ENCODE data around the gene SNAI3.

The SNAI3 gene

DNA sequence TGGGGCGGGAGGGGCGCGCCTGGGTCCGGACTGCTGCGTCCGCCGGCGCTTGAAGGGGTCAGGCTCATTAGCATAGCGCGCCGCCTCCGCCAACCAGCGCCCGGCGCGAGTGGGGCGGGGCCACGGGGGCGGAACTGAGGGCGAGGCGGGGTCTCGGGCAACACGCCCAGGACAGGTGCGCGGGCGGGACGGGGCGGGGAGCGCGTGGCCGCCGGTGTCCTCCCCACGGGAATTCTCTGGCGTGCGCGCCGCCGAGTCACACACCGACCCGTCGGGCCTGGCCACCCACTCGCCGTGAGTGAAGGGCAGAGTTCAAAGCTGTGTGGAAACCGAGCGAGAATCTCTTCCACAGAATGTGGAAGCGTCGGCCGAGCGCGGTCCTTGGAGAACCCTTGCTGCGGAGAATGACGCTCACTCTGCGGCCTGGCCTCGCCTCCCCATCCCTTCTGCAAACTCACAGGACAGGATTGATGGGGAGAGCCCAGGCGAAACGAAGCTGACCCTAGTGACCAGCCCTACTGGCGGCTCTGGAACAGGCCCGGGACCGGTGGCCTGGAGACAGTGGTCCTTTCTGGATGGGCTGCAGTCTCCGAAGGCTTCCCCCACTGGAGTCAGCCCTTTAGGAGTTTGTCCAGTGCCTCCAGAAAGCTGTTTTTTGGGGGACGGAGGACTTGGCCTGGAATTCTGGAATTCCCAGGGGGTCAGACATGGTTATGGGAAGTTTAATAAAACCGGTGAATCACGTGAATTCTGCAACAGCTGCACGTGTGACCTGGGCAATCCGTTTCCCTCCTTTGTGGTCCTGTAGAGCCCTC, at the start of gene SNAI3:
Gene SNAI3 (minus strand): TSS at position 69 of the 815 bp plus-strand sequence. CDS start 101 bp downstream, outside the sequence.
- peak; percentile 43 for DNase-seq

DNA sequence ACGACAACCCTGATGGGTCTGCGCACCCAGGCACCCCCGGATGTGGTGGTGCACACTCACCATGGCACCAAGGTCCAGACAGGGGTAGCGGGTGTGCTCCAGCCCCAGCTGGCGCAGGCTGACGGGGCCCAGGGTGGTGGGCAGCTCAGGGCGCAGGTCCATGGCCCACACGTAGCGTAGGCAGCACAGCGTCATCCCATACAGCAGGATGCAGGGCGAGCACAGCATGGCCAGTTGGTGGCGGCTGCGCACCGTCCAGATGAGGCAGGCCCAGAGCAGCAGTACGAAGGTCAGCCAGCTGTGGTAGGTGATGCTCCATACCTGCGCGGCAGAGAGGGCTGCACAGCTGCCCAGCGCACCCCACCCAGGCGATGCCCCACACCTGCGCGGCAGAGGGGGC, 49.8 kb upstream of the SNAI3 start:
- DNase-seq, result no peak

DNA sequence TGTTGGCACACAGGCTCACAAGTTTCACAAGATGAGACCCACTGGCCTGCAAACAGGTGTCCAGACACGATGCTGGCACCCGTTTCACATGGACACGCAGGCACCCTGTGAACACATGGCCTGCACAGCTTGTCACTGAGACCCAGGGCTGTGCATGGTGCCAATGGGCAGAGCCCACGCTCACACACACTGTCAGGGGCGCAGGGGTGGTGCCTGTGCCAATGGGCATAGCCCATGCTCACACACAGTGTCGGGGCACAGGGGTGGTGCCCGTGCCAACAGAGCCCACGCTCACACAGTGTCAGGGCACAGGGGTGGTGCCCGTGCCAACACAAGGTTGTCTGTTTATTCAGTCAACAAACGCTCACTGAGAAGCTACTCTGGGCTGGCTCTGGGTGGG, 49.3 kb upstream of the SNAI3 start:
- no peak for DNase-seq

DNA sequence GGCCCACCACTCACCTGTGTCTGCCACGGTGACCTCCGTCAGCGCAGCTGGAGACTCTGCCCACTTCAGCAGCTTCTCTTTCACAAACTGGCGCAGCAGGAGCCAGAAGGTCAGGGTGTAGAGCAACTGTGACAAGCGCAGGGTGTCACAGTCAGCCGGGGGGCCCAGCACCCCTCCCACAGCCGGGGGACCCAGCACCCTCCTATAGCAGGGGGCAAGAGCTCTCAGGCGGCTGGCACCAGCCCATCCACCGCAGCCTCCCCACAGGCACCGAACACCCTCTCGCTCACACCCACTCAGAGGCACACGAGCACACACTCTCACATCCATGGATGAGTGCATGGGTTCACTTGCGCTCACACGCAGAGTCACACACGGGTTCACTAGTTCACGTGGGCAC, 48.8 kb upstream of the SNAI3 start:
- no peak for DNase-seq

DNA sequence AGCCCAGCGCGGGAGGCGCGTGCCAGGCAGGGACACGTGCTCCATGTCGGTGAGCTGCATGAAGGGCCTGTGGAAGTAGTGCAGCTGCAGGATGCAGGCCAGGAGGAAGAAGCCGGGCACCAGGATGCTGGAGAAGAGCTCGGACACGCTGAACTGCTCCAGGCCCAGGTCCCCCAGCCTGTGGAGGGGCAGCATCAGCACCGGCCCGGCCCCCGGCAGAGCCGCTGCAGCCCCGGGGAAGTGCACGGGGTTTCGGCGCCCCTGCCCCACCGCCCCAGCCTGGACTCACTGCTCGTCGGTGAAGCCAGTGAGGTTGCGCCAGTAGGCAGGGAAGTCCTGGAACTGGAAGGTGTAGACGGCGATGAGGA, 48.0 kb upstream of the SNAI3 start:
- no peak for DNase-seq

DNA sequence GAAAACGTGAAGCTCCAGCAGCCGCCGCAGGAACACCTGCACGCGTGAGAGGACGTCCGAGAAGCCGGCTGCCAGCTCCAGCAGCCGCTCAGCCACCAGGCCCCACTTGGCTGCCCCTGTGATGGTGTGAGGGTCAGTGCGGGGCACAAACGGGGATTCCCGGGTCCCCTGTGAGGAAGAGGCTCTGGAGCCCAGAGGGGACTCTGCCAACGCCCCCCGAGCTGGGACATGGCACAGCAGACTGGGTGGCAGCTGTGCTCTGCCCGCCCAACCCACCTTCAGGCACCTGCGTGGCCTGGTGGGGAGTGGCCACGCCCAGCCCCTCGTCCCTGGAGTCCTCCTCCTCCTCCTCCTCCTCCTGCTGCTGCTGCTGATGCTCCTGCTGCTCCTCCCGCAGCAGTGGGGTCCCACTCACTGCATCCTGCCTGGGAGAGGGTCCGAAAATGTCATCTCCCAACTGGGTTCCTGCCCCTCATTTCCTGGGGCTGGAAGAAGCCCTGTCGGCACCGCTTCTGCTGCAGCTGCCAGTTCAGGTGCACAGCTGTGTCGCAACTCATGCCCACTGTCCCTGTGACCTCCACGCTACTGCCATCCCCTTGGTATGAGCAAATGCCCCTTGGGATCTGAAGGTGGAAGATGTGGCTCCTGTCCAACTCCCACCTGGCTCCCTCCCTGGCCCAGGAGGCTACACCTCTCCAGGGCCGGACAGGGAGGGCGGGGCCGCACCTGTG, 47.5 kb upstream of the SNAI3 start:
- DNase-seq, result no peak

DNA sequence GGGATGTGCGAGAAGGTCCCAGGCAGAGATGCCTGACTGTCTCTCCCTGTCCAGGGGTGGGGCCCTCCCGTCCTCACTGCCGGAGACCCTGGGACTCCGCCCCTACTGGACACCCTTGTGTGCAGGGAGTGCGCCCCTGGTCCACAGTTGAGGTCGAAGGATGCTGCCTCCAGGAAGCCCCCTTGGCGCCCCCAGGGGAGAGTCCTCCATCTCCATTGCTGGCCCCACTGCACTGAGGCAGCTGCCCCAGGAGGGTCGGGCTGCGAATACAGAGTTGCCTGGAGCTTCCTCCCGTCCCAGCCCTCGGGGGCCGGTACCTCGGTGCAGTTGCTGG, 46.6 kb upstream of the SNAI3 start:
- DNase-seq, result no peak

DNA sequence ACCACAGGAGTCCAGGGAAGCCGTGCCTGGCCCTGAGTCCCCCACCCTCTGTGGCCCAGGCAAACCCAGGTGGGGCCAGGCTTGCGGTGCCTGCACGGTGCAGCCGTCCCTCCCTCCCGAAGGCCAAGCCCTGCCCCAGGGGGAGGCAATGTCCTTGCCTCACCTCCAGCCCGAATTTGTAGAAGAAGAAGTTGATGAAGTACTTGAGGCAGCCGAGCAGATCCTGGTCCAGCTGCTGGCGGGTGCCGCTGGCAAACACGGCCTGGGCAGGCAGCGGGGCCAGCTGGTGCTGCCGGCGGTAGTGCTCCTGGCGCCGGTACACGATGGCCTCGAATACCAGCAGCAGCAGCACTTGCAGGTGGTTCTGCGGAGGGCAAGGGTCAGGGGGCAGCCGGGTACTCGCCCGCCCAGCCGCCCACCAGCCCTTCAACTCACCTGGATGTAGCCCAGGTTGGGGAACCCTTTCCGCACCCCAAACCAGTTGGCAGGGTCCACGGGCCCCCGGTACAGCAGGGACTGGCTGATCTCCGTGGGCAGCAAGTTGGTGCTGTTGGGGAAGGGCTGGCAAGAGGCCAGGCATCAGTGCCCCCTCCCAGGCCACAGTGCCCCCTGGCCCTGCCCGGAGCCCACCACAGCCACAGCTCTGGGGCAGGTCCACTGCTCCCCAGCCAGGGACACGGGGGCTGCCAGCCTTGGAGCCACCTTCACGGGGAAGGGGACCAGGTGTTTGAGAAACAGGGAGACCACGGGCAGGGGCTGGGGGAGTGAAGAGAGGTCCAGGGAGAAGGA, 46.1 kb upstream of the SNAI3 start:
- no peak for DNase-seq

DNA sequence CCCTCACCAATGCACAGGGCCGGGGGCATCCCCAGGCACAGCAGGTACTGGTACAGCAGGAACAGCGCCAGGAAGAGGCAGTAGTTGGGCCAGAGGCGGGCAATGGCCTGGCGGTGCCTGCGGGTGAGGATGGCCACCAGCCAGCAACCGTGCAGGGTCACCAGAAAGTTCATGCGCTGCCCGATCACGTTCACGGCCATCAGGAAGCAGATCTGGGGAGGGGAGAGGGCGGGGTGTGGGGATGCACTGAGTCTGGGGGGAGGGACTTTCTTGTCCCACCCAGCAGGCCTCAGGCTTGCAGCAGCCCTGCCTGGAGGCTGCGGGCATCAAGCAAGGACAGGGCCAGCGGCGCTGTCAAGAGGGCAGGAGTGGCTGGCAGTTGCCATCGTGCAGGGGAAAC, 45.4 kb upstream of the SNAI3 start:
- no peak for DNase-seq

DNA sequence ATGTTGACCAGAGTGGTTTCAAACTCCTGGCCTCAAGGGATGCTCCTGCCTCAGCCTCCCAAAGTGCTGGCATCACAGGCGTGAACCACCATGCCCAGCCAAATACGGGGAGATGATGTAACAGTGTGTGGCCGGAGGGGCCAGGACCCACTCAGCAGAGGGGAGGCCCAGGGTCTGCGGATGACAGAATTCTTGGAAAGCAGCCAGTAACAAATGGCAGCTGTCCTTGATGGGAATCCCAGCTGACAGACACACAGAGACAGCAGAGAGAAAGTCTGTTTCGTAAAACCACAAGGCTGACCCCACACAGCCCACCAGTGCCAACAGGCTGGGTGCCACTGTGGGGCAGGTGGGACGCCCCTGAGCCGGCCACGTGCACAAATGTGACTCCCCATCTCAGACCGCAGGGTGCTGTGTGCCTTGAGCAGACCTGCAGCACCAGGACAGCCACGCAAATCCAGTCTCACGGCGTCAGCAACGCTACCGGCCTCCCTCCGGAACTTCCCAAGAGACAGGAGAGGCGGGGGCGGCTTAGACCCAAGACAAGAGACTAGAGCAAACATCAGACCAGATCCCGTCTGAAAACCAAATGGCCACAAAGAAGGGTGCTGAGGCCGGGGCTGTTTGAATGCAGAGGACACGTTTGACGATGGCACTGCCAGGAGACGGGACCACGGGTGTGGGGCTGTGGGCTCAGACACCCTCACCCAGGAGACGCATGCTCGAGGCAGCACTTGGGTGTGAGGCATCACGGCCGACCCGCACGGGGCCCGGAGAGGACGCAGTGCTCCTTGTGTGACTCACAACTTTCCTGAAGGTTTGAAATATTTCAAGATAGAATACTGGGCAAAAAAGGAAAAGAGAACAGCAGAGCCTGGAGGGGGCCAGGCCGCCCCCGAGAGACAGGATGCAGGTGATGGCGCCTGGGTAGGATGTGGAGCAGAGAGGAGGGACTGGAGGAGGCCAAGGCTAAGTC, 44.6 kb upstream of the SNAI3 start:
- no peak for DNase-seq

DNA sequence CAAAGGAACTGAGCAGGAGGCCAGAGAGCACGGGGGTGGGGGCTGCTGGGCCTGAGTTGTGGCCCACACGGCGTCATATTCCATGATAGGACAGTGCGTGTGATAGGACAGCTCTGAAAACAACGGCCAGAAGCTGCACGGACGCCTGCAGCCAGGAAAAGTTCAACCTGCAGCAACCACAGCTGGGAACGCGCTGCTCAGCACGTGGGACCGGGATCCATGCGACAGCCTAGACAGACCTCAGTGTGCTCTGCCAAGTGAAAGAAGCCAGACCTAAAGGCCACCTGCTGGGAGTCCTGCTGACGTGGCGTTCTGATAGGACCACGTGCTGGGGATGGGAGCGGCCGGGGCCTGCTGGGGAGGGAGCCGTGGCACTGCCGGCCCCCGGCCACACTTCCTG, 41.6 kb upstream of the SNAI3 start:
- no peak for DNase-seq

DNA sequence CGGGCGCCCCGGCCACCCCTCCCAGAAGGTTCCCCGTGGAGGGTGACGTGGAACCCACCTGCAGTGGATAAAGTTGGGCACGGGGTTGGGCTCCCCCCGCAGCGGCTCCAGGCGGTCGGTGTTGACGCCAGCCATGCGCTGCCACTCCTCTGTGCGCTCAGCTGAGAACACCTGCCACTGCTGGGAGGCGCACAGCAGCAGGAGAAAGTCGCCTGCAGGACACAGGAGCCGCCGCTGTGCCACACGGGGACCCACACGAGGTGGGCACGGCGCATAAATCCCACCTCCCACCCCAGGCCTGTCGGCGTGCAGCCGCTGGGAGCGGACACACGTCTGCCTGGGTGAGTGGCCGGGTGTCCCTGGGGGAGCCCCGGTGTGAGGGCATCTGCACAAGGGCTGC, 40.7 kb upstream of the SNAI3 start:
- DNase-seq, result no peak

DNA sequence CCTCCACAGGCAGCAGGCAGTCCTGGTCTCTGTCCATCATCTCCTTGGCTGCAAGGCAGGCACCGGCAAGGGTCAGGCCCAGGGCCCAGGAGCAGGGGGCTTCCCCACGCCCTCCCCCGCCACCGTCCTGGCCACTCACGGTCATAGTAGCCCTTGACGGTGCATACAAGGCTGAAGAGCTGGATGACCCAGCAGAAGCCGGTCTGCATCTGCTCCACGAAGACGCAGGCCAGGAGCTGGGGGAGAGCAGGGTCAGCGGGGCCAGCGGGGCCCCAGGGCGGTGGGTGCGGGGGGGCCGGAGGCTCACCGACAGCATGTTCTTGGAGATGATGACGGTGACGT, 40.1 kb upstream of the SNAI3 start:
- DNase-seq, result no peak

DNA sequence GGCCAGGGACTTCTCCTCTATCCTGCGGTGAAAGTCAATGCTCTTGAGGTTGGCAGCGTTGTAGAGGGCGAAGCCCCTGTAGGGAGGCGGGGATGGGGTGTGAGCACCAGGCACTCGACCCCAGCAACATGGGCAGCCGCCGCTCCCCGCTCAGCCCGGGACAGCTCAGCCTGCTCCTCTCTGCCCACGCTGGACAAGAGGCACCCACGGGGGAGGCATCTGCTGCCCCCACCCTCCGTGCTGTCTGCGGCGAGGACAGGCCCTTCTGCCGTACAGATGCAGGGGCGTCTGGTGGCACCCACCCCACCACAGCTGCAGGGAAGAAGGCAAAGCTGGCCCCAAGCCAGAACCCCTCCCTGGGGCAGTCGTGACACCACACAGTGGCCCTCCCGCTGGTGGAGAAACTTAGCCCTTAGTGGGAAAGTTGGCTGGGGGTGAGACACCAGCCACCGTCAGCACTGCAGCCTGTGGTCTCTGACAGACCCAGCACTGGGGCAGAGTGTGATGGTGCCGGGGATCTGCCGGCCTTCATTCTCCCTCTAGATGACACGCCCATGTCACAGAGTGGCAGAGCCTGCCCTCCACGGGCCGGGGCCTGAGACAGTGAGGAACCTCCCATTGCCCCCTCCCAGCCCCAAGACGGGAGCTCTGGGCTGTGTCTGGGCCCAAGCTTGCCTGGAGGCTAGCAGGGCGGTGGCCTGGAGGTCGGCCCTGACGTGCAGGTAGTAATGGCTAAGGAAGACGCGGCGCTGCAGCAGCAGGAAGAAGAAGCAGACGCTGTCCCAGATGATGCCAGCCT, 39.5 kb upstream of the SNAI3 start:
- no peak for DNase-seq

DNA sequence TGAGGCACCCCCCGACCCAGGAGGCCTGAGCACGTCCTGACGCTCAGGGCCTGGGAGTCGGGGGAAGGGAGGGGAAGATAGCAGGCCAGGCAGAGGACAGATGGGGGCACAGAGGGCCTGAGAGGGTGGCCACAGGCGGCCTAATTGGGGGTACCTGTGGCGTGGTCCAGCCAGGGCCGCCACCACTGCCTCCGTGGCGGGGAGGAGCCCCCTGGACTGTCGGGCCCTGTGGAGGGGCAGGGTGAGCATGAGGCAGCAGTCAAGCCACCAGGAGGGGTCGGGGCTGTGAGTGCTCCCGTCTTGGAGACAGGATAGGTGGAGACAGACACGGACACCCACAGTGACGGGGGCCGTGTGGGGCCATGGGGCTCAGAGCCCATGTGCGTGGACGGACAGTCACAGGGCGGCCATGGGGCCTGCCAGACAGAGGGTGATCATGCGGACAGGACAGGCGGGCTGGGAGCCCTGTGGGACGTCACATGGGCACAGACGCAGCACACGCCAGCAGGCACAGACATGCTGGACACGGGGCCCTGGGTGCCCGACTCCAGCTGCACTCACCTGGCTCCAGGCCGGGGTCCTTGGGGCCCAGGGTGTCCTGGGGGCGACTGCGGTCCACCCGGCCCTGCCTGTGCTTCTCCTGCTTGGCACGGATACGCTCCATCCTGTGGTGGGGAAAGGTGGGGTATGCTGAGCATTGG, 38.7 kb upstream of the SNAI3 start:
- DNase-seq, result no peak

DNA sequence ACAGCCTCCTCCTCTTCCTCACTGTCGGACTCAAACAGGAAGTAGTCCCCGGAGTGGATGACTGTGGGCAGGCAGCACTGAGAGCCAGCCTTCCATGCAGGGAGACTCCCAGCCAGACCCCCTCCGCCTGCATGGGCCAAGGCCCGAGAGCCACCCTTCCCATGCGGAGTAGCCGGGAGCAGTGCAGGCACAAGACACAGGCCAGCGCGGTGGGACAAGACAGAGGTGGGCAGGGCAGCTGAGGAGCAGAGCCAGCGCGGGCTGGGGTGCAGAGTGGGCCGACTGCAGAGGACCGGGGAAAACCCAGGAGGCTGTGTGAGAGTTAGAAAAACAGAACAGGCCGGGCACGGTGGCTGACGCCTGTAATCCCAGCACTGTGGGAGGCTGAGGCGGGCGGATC, 37.6 kb upstream of the SNAI3 start:
- DNase-seq, result no peak

DNA sequence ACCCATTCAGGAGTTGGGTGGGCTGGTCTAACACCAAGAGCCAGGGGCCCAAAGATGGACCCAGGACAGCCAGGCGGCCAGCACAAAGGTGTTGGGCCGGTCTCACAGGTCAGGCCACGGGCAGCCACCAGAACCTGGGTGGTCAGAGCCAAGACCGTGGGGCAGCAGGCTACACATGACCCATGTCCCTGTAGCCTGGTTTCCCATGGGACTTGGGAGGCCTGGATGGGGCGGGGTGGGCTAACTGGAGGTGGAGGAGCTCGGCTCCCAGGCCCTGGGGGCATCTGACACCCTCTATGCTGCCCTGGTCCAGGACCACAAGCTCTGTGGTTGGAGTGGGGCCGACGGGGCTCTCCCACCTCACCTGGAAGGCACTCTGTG, 37.2 kb upstream of the SNAI3 start:
- no peak for DNase-seq

DNA sequence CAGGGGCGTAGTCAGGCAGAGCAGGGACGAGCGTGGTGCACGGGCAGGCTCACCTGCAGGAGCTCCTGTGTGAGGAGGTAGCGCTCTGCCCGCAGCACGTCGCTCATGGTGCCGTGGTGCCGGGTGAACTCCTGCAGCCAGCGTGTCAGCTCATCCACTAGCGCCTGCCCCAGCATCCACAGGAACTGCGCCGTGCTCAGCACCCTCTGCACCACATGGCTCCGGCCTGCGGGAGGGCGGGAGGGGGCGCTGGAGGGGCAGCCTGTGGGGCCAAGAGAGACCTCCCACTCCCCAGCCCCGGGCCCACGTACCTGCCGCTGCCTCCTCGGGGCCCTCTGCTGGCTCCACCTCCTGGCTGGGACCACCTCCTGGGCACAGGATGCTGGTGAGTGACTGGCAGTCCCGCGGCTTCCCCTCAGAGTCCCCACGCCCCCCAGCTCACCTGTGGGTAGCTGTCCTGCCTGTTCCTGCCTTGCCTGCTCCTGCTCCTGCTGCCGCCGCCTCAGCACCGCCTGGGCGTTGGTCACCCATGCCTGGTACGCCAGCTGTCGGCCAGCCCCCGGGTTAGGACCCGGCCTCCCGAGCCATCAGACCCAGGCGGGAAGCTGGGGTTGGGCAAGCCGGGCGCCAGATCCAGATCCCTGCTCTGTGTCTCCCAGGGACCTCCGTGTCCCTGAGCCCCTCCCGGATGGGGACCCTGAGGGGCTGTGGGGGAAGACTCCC, 36.6 kb upstream of the SNAI3 start:
- DNase-seq, result no peak

DNA sequence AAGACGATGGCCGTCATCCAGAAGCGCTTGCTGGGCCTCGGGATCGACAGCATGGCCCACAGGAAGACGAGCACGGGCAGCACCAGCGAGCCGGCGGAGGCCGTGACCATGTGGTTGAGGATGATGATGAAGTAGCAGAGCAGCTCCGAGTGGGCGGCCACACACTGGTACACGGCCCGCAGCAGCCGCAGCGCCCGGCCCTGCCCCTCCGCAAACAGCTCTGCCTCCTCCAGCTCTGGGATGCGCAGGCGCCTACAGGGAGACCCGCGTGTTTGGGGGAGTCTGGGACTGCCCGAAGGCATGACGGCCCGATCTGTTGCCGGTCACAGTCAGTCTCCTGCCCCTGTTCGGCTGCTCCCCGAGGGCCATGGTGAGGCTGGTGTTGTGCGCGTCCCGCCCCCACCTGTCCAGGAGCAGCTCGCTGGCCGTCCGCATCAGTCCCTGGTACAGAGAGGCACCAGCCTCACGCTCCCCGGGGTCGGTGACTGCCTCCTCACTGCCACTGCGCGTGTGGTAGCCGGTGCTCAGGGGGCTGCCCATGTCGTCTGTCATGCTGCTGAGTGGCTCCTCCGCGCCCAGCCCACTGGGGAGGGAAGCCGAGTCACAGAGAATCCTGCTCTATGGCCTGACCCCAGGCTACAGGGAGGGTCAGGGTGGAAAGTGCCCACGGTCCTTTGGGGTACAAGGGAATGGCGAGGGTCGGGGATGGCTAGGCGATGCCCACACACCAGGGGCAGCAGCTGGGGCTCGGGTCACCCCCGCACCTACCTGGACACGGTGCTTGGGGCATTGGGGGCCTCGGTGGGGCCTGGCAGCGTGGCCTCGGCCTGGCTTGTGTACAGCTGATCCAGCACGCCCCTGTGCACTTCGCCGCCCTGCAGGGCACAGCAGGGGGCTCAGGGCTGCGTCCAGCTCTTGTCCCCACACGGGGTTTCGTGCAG, 35.8 kb upstream of the SNAI3 start:
- DNase-seq, result no peak

All from HCEC 1CT (cell line).